NCI-H82 (cell line): ENCODE results near the gene ADGRD1.
A peak's percentile ranks its signal among the peaks of the same experiment; 100 is the strongest.
"Not testable (repeated sequence)": the region's sequence is repeated elsewhere in the genome, so short reads cannot be mapped to it uniquely, and the experiment has no call there.

Experiments
- DNase-seq: peaks from one replicate; lab custom pipeline; 2025; lab: John Stamatoyannopoulos, UW

ADGRD1 gene

GRCh38 chr12:131055596-131056233 is 102.0 kb downstream of the ADGRD1 start:
- no peak for DNase-seq

- DNase-seq: no peak
These were observed 102.9 kb downstream of the ADGRD1 start for GRCh38 chr12:131056626-131057025.

GRCh38 chr12:131057211-131057721 is 103.6 kb downstream of the ADGRD1 start:
- DNase-seq: peak; percentile 15

- no peak for DNase-seq
These were observed 104.2 kb downstream of the ADGRD1 start for GRCh38 chr12:131057722-131058515.

- DNase-seq: no peak
These were observed 105.0 kb downstream of the ADGRD1 start for GRCh38 chr12:131058700-131059099.

GRCh38 chr12:131060011-131060703 is 106.5 kb downstream of the ADGRD1 start:
- no peak for DNase-seq

GRCh38 chr12:131061041-131061806 is 107.5 kb downstream of the ADGRD1 start:
- peak; percentile 21 for DNase-seq

- no peak for DNase-seq
These were observed 109.7 kb downstream of the ADGRD1 start for GRCh38 chr12:131063413-131063812.

GRCh38 chr12:131063960-131064359 is 110.3 kb downstream of the ADGRD1 start:
- DNase-seq: no peak

- no peak for DNase-seq
These were observed 111.6 kb downstream of the ADGRD1 start for GRCh38 chr12:131065279-131065678.

- no peak for DNase-seq
These were observed 112.1 kb downstream of the ADGRD1 start for GRCh38 chr12:131065801-131066200.

- DNase-seq: peak; percentile 21
These were observed 112.6 kb downstream of the ADGRD1 start for GRCh38 chr12:131066207-131066885.

GRCh38 chr12:131066886-131067490 is 113.3 kb downstream of the ADGRD1 start:
- no peak for DNase-seq

GRCh38 chr12:131067981-131068851 is 114.5 kb downstream of the ADGRD1 start:
- DNase-seq: no peak

GRCh38 chr12:131068926-131069720 is 115.4 kb downstream of the ADGRD1 start:
- not testable (repeated sequence) for DNase-seq

- DNase-seq: not testable (repeated sequence)
These were observed 116.4 kb downstream of the ADGRD1 start for GRCh38 chr12:131070136-131070535.

- DNase-seq: not testable (repeated sequence)
These were observed 117.0 kb downstream of the ADGRD1 start for GRCh38 chr12:131070668-131071067.

GRCh38 chr12:131071234-131071820 is 117.6 kb downstream of the ADGRD1 start:
- not testable (repeated sequence) for DNase-seq

GRCh38 chr12:131071950-131072349 is 118.2 kb downstream of the ADGRD1 start:
- not testable (repeated sequence) for DNase-seq
